GM23248 (cell line): Measurements from ENCODE around the gene PSME1.

ENCODE experiments used
- EZH2 ChIP-seq: fragments of 200-600 bp; sonication (generic); IDR thresholded peaks from 2 replicates; pipeline ENCODE4 v1.6.1; 2018; ENCODE audit warnings: antibody characterized with exemption, mild to moderate bottlenecking; ENCODE audit not compliant: insufficient read depth, poor library complexity, severe bottlenecking
- EZH2phosphoT487 ChIP-seq: fragments of 200-600 bp; sonication (generic); IDR thresholded peaks from 2 replicates; pipeline ENCODE4 v1.6.1; 2018; ENCODE audit warnings: antibody characterized with exemption, moderate library complexity, mild to moderate bottlenecking, low read depth; ENCODE audit not compliant: insufficient read depth

DNA sequence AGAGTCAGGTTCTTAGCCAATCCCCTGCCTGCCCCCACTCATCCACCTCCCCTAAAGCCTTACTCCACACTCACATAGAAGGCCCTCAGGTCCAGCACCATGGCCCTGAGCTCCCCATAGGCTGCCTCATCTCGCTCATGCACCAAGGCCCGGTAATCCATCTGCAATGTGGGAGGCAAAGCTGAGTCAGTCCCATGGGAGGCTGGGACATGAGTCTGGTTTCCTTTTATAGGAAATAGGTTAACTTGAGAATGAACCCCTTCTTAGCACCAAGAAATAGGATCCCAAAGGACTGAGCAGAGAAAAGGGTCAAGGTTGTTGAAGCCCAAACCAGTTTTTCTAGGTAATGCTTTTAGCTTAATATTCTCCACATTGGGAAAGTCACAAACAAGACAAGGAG is 7.5 kb downstream of the PSME1 start:
- TF ChIP-seq EZH2phosphoT487 (no peak), EZH2 (no peak)
